Head of caudate nucleus (tissue), 42 donors: ENCODE data around the gene PARD3.
A peak's percentile ranks its signal among the peaks of the same experiment; 100 is the strongest.

ENCODE experiments used
- DNase-seq, 42 donors: peaks; one replicate each; pipeline versions ENCODE4 v3.0.0 to v3.0.0-alpha.2; 2020 to 2021; ENCODE audit warnings: mixed read lengths in 7 of 42
- intact Hi-C: fragments of 100-400 bp; cut with DNase I; formaldehyde crosslinking; loops from one replicate; pipeline ENCODE4 v1.15.0; 2022

PARD3 gene

GRCh38 chr10:34626158-34626880 lies 188.8 kb downstream of the PARD3 start:
- intact Hi-C loops: no loop called here
- DNase-seq: no peak

GRCh38 chr10:34624323-34625153 lies 190.6 kb downstream of the PARD3 start:
- intact Hi-C loops: no loop called here
- no peak for DNase-seq

GRCh38 chr10:34622945-34623344 lies 192.2 kb downstream of the PARD3 start:
- no peak for DNase-seq
- intact Hi-C loops: no loop called here

DNA sequence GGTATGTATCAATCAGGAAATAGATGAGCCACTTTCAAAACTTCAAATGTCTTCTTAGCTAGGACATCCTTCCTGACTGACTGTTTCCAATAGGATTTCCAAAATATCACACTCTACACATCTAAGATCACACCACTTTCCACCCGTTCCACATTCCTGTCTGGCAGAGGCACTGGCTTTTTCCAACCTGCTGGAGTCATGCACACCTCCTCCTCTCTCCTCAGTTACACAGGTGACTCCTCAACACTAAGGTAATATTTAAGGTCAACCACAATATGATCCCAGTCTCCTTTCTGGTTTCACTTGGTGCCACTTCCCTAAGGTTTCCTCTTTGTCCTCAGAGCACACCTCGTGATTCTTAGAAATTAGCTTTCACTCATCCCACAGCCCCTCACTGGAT lies 196.5 kb downstream of the PARD3 start:
- intact Hi-C loops: no loop called here
- no peak for DNase-seq

GRCh38 chr10:34615770-34616169 lies 199.3 kb downstream of the PARD3 start:
- intact Hi-C loops: no loop called here
- no peak for DNase-seq

DNA sequence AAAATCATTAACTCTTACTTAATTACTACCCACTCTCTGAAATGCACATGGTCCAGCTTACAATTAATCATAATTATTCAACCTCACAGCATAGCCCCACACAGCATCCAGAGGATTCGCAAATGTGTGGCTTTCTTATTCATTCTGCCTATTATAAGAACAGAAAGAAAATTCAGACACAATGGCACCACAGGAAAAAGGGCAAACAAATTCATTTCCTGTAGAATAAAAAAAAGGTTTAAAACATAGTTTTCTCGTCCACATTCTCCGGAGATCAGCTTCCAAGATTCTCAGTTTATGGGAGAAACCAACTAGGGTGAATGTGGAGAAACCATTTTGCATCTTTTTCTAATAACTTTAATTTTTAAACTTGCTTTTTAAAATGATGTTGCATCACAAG lies 201.6 kb downstream of the PARD3 start:
- DNase-seq: no peak
- intact Hi-C loops: no loop called here

DNA sequence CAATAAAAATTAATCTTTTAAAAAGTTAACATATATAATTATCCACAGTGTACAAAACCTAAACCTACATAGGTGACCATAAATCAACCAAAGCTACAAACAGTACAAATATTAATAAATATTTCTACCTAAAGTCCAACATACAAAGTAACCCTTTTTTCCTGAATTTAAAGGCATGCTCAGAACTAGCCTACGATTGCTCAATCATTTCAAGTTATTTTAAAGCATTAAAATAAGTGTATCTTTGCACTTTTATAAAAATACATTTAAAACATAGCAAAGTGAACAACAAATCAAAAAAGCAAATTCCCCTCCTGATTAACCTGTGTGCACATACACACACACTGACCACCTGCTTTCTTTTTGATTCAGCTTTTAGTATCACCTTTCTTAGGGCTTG lies 202.2 kb downstream of the PARD3 start:
- intact Hi-C loops: no loop called here
- no peak for DNase-seq

DNA sequence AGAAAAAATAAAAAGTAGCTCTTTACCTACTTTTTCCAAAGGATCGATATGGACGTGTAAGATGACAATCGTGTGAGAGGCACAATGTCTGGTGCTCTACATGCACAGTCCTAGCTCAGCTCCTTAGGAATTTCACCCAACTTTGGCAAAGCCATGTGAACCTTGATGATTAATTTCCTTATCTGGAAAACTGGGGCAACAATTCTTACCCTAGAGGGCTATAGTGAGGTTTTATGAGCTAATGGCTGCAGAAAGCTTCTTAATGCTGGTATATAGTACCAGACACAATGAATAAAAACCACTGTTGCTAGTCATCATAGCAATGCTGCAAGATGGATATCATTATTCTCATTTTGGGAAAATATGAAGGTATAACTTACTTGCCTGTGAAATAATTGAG lies 202.7 kb downstream of the PARD3 start:
- DNase-seq: no peak
- intact Hi-C loops: no loop called here

DNA sequence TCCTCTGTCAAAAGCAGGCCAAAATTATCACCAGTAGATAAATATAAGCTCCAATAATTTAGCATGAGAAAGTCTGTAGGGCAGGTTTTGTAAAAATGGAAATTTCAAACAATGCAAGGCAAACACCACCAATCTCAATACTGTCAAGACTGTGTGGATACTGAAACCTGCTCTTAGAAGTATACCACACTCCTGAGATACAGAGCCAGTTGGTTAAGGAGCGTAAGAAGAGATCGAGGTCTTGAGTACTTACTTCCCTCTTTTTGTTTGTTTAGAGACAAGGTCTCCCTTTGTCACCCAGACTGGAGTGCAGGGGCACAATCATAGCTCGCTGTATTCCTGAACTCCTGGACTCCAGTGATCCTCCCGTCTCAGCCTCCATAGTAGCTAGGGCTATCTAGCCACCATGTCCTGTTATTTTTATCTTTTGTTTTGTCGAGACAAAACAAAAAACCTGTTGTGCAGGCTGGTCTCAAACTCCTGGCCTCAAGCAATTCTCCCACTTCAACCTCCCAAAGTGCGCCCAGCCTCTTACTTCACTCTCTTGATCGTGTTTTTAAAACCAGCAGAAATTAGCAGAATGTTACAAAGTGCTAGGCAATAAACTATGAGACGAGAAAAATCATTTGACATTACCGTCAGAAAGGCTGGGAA lies 205.7 kb downstream of the PARD3 start:
- DNase-seq: no peak
- intact Hi-C loops: no loop called here

DNA sequence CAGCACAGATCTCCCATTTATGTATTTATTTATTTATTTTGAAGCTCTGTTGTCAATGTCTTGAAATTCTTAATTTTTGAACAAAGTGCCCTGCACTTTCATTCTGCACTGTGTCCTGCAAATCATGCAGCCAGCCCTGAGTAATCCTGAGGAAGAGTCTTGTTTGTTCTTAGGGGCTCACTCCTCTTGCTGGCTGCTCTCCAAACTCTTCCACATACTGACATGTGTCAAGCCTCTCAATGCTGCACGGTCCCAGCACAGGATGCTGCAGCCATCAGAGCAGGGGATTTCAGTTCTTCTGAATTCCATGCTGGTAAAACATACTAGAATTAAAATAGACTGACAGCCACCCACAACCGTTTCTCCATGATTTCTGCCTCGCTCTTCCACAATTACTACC lies 207.2 kb downstream of the PARD3 start:
- DNase-seq: peak in 8 of 42 donors; percentile 3 to 47 (median 24)
- intact Hi-C loops: no loop called here

DNA sequence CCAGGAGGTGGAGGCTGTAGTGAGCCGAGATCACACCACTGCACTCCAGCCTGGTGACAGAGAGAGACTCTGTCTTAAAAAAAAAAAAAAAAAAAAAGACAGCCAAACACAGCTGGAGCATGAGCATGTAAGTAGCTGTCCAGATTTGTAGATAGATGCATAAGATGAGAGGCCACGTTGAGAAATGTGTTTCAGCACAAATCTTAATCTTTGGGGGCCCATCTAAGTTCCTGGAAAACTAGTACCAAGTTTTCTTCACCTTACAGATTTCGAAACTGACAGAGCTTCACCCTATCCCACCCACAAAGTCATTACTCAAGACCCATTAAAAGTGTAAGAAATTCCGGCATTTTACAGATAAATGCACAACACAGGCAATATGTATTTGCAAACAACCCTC lies 208.2 kb downstream of the PARD3 start:
- intact Hi-C loops: no loop called here
- no peak for DNase-seq

- intact Hi-C loops: no loop called here
- no peak for DNase-seq
These were observed 212.6 kb downstream of the PARD3 start for GRCh38 chr10:34602478-34602877.

- DNase-seq: no peak
These were observed 213.4 kb downstream of the PARD3 start for GRCh38 chr10:34601691-34602090.

DNA sequence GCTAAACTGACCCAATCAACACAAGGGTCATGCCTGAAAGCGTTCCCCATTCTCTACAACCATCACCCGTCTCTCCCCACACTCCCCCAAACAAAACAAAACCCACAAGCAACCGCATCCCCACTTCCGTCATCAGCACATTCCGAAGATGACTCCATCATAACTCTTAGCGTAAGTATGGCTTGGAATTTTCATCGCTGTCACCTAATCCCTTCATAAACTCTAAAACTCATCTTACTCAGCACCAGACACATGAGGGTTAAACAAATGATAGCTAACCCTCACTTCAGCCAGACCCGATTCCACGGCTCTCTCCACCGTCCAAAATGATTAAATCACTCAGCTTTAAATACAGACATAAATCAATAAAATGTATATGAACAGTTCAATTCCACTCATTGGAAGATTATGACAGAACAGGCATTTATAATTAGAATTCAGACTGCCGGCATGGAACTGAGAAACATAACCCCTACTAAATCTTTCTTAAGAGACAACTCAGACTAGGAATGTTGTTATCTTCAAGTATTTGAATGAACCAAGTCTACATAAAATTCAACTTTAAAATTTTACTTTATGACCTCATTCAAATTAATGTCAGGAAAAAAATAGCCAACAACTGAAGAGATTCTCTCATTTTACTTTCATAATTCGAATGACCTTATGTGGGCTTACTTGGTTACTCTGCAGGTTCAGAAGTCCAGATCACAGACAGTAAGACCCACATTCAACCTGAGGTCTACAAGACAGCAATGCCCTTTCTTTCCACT lies 215.9 kb downstream of the PARD3 start:
- intact Hi-C loops: no loop called here
- no peak for DNase-seq

More at GRCh38 chr10:34601691-34602090, 213.4 kb downstream of the PARD3 start:
- intact Hi-C loops: no loop called here

GRCh38 chr10:34596351-34596750 lies 218.7 kb downstream of the PARD3 start:
- intact Hi-C loops: no loop called here
- no peak for DNase-seq

DNA sequence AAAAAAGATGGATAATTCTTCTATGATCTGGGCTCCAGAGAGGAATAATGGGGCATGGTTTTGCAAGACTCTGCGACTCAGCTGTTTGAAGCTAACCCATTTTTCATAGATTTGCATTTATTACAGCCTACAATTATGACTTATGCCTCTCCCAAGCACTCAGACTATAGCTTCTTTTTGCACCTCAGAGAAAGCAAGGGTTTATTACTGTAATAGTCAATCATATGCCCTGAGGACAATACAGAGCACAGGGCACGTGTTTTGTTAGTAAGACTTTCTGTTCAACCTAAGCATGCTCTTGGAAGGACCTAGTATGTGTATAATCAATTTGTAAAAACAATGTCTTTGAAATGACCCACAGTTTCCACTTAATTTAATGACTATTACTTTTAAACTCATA lies 221.2 kb downstream of the PARD3 start:
- intact Hi-C loops: no loop called here
- DNase-seq: peak in 1 of 42 donors; percentile 14

GRCh38 chr10:34593374-34593890 lies 221.7 kb downstream of the PARD3 start:
- no peak for DNase-seq
- intact Hi-C loops: no loop called here

DNA sequence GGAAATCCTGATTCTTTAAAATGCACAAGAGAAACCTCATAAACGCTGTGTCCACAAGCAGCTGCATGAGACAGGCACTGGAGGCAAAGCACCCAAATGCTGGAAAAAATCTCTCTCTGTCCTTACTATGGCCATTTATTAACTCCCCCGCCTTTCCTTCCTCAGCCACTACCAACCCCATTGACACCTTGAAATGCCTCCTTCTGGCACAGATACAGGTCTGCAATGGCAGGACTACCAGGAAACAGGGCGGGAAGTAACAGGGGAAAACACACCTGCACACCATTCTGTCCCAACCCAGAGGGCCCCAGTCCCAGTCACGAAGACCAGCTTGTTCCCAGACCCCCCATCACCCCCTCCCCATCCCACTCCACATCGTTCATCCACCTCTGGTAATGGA lies 224.3 kb downstream of the PARD3 start:
- intact Hi-C loops: no loop called here
- DNase-seq: no peak

DNA sequence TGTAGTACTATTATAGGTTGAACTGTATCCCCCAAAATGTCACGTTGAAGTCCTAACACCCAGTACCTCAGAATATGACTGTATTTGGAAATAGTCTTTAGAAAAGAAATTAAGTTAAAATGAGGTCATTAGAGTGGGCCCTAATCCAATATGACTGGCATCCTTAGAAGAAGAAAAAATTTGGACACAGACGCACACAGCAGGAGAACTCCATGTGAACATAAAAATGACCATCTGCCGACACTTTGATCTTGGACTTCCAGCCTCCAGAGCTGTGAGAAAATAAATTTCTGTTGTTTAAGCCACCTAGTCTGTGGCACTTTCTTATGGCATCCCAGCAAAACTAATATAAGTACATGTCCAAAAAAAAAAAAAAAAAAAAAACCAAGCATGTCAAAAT lies 225.8 kb downstream of the PARD3 start:
- intact Hi-C loops: no loop called here
- DNase-seq: no peak
